HG03442 (cell line): ENCODE data around the gene TAC3.
"Not testable (repeated sequence)": the region's sequence is repeated elsewhere in the genome, so short reads cannot be mapped to it uniquely, and the experiment has no call there.

Experiments used
- ATAC-seq: cut with Tn5 transposase; IDR thresholded peaks from one replicate; pipeline ENCODE4 v1.9.1; 2021; ENCODE audit warnings: mild to moderate bottlenecking, moderate library complexity; ENCODE audit not compliant: unreplicated experiment

TAC3 gene

GRCh38 chr12:57016348-57016747 is at the start of gene TAC3:
TAC3 (minus strand) TSS chr12:57016529; CDS start chr12:57015797, 732 bp downstream.
- no peak for ATAC-seq

DNA sequence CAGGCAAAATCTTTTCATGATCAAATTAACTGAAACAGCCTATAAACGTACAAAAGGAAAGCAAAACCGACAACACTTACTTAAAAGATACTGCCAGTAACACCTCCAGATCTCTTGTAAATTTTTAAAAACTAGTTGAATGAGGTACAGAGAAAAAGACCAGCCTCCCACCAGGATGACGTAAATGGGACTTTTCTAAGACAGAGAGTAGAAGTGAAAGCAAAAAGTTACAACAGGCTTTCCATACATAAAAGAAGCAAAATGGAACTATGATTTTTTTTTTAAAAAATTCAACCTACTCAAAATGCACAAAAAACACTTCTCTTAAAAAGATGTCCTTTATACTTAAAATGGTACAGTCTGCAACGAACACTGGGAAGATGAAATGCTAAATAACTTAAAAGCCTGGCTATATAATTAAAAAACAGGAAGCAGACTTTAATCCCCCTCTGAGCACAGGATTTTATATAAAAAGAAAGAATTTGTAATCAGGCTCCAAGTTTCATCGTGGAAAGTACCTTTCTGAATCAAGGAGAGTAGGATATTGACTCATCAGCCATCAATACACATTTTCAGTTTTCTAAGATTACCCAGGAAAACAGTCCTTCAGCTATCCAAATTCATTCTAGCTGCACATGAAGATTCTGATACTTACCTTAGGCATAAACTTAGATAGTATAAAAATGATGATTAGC is 47.8 kb upstream of the TAC3 start:
- ATAC-seq = peak; percentile 78

DNA sequence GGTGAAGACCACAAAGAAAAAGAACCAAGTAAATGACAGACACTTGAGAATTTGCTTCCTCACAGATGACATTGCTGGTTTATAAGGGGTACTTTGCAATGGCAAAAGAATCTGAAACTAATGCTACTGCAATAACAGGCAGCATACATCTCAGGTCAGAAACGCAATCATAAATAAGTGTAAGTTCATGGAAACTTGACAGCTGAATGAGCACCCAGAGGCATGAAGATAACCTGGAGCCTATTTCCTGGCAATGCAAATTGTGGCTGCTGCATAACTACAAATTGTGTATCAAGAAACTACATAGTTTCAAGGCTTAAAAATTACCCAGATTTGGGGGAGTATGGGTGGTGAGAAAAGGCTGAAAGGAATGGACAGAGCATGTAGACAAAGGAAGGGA is 42.1 kb upstream of the TAC3 start:
- ATAC-seq = no peak

DNA sequence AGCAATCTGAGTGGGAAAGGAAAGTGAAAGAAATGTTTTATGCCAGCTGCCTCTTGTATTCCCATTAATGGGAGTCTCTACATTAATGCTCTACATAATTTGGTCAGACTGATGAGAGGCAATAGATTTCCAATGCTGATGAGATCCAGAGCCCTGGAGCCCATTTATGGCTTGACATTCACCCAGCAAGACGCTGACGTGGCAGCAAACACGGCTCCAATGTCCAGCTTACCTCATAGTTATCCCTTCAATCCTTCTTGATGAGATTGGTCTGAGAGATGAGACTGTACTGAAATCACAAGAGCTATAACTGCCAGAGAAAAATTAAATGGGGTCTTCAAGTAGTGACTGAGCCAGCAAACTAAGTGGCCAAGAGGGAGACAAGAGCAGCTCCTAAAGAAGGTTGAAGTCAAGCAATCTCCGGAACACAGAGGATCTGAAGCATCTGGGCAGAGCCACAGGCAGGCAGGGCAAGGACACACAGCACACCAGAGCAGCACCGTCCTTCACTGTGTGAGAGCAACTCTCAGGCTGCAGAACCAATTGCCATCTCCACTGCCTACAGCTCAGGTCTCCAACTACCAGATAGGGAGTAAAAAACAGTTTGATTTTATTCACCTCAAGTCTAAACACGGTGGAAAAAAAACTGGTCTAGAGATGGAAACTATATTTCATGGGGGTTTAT is 40.9 kb upstream of the TAC3 start:
- ATAC-seq = no peak

DNA sequence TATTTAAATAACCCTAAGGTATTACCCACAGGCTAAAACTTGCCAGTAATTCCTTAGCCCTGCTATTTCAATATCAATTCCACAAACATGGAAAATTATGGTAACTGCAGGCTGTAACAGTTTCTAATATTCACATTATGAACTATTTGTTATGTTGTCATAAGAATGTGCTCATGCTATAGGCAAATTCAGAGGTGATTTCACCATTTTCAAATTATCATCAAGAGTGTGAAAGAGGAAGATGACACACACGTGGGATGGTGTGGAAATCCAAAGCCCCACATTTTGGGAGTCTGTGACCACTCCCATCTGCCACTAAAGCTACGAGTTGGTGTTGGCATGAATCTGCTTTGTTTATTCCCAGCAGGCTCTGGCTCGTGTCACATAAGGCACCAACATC is 39.5 kb upstream of the TAC3 start:
- no peak for ATAC-seq

GRCh38 chr12:57053901-57054300 is 37.6 kb upstream of the TAC3 start:
- not testable (repeated sequence) for ATAC-seq

DNA sequence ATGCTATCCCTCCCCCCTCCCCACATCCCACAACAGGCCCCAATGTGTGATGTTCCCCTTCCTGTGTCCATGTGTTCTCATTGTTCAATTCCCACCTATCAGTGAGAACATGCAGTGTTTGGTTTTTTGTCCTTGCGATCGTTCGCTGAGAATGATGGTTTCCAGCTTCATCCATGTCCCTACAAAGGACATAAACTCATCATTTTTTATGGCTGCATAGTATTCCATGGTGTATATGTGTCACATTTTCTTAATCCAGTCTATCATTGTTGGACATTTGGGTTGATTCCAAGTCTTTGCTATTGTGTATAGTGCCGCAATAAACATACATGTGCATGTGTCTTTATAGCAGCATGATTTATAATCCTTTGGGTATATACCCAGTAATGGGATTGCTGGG is 36.8 kb upstream of the TAC3 start:
- ATAC-seq = not testable (repeated sequence)

DNA sequence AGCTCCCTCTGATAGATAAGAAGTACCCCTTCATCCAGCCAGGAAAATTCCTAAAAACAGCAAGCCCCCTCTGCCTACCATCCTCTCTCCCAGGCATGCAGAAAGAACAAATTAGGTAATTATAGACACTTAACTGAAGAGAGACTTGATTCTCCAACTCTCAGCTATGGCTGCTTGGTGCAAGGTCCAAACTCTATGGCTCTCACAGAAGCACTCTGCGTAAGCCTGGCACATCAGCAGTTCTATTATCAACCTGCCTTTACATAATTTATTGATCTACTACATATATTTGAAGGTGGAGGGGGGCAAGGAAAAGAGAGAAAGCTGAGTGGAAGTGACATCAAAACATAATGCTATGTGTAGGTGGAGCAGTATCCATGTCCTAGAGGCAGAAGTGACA is 34.7 kb upstream of the TAC3 start:
- no peak for ATAC-seq

DNA sequence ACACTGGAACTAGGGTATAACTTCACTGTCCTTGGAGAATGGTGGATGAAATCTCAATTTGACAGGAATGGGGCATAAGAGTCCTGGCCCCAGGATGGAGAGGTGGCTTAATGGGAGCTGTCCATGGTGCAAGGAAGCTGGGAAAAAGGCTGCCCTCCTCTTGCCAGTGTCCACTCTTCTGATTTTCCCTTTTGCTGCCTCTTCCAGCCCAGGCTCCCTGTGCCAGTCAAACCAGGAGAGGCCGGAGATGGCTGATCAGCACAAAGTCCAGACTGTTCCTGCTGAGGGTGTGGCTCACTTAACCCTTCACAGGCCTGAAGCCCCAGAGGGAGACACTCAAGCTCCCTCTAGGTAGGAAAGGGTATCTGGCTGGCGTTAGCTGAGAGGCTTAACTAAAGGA is 33.6 kb upstream of the TAC3 start, which contains the start of gene MYO1A:
Gene MYO1A, minus strand, starts transcription at position 240 of the 400 bp plus-strand sequence. CDS start 1,806 bp downstream, outside the sequence.
- no peak for ATAC-seq

DNA sequence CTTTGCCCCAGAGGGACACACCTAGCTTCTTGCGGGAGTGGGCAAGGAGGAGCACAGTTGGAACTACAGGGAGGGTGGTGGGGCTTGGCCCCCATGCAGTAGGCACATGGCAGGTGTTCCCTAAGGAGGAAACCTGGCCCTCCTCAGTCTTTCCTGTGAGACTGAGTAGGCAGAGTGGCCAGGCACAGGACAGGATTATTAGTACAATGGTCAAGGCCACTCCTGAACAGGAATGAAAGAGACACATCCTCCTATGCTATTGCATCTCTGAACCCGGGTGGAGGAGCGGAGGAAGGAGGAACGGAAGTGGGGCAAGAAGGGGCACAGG is 32.8 kb upstream of the TAC3 start:
- ATAC-seq = no peak

DNA sequence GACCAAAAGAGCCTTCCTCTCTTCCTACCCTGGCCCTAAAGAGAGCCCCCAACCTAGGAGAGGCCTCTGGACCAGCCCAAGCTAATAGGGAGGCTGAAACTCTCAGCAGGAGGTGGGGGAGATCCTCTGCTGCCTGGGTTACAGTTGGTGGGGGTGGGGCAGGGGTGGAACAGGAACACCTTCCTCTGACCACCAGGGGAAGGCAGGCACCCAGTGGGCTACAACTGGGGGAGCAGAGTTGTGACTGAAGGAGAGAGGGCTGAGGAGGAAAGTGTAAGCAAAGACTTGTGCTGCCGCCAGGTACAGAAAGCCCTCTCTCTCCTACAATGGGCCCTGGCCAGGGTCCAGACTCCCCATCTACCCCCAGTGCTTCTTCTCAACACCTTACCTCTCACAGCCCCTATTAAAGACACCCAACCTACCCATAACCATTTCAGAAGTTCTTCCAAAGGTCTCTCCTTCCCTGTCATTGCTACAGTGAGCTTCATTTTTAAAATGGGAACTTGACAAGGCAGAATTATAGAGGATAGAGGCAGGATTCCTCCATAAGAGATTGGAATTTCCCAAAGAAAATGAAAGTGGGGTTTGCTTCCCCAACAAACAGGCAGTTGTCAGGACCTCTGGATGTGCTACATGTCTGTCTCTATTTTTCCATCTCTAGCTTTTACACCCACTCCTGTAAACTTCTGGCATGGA is 32.2 kb upstream of the TAC3 start:
- ATAC-seq = no peak

- ATAC-seq = no peak
These were observed 31.7 kb upstream of the TAC3 start for GRCh38 chr12:57047981-57048380.

GRCh38 chr12:57046947-57047890 is 30.9 kb upstream of the TAC3 start:
- ATAC-seq = no peak

- no peak for ATAC-seq
These were observed 29.9 kb upstream of the TAC3 start for GRCh38 chr12:57046086-57046791.

GRCh38 chr12:57044889-57045288 is 28.6 kb upstream of the TAC3 start:
- no peak for ATAC-seq

DNA sequence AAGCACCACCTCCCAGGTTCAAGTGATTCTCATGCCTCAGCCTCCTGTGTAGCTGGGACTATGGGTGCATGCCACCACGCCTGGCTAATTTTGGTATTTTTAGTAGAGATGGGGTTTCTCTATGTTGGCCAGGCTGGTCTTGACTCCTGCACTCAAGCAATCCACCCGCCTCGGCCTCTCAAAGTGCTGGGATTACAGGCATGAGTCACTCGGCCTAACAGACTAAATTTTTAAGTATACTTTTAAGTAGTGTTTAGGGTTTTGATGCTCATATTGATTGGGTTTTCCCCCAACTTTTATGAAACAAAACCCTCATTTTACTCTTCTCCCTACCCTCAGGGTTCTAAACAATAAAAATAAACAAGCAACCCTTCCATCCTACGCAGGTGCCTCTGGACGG is 28.1 kb upstream of the TAC3 start:
- ATAC-seq = no peak

GRCh38 chr12:57042695-57043094 is 26.4 kb upstream of the TAC3 start:
- no peak for ATAC-seq

- no peak for ATAC-seq
These were observed 24.4 kb upstream of the TAC3 start for GRCh38 chr12:57040750-57041149.

- ATAC-seq = no peak
These were observed 23.9 kb upstream of the TAC3 start for GRCh38 chr12:57040211-57040610.
